Measurements from ENCODE around the gene GSK3A.

GSK3A gene

DNA sequence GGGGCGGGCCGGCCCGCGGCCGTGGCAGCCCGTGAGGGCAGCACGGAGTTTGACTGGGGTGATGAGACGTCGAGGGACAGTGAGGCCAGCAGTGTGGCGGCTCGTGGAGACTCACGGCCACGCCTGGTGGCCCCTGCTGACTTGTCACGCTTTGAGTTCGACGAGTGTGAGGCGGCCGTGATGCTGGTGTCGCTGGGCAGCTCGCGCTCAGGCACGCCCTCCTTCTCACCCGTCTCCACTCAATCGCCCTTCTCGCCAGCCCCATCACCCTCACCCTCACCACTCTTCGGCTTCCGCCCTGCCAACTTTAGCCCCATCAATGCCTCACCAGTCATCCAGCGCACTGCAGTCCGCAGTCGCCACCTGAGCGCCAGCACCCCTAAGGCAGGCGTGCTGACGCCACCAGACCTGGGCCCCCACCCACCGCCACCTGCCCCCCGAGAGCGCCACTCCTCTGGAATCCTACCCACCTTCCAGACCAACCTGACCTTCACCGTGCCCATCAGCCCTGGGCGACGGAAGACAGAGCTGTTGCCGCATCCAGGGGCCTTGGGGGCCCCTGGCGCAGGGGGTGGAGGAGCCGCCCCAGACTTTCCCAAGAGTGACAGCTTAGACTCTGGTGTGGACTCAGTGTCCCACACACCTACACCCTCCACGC is 31.1 kb upstream of the GSK3A start (continued):
- TF ChIP-seq, protein P1, sequence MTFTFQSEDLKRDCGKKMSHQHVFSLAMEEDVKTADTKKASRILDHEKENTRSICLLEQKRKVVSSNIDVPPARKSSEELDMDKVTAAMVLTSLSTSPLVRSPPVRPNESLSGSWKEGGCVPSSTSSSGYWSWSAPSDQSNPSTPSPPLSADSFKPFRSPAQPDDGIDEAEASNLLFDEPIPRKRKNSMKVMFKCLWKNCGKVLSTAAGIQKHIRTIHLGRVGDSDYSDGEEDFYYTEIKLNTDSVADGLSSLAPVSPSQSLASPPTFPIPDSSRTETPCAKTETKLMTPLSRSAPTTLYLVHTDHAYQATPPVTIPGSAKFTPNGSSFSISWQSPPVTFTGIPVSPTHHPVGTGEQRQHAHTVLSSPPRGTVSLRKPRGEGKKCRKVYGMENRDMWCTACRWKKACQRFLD (tag by site-specific recombination; IDR thresholded peaks at IDR 0.05) = no peak

DNA sequence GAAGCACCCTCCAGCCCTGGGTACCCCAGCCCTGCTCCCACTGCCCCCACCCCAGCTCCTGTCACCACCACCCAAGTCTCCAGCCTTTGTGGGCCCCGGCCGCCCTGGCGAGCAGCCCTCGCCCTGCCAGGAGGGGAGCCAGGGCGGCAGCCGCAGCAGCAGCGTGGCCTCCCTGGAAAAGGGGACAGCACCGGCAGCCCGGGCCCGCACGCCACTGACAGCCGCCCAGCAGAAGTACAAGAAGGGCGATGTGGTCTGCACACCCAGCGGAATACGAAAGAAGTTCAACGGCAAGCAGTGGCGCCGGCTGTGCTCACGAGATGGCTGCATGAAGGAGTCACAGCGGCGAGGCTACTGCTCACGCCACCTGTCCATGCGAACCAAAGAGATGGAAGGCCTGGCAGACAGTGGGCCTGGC is 30.6 kb upstream of the GSK3A start:
- POLR2A ChIA-PET = no interaction called here
- Histone ChIP-seq H3K9me3 (ENCODE audit: control insufficient read depth, insufficient read depth, low read depth, low read length) (no peaks in the 10 kb centered on the region), H3K36me3 (ENCODE audit: control insufficient read depth in 2 of 2, insufficient read depth in 1 of 2, low read length in 2 of 2) (peaks cover 5 to 48% of the 10 kb centered on the region in 2 experiments), H3K4me1 (ENCODE audit: control insufficient read depth, insufficient read depth, low read length) (peaks cover 19% of the 10 kb centered on the region), H3K4me3 (ENCODE audit: low read depth, low read length) (no peak overlapping the region), H3K27ac (ENCODE audit: extremely low read depth, low read depth, low read length) (no peak overlapping the region)
- CTCF ChIA-PET = interaction anchor here (2.0 kb wide), 1 partner anchor 28 kb away, joined by 9 read pairs; no protein-coding TSS in a partner anchor
- no peak for TF ChIP-seq ZNF266 (tag by site-specific recombination; IDR thresholded peaks at IDR 0.05; ENCODE audit: low read depth)
- no peak for TF ChIP-seq ZNF146 (tag by site-specific recombination; IDR thresholded peaks at IDR 0.05)

DNA sequence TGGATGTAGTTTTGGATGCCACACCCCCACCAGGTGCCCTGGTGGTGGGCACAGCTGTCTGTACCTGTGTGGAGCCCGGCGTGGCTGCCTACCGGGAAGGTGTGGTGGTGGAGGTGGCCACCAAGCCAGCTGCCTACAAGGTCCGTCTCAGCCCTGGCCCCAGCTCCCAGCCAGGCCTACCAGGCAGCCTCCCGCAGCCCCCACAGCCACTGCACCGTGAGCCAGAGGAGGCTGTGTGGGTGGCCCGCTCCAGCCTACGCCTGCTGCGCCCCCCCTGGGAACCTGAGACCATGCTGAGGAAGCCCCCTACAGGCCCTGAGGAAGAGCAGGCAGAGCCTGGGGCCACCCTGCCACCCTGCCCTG is 30.1 kb upstream of the GSK3A start:
- Histone ChIP-seq H3K4me1 (ENCODE audit: control insufficient read depth, insufficient read depth, low read length) (peaks cover 18% of the 10 kb centered on the region), H3K36me3 (ENCODE audit: control insufficient read depth in 2 of 2, insufficient read depth in 1 of 2, low read length in 2 of 2) (peaks cover 5 to 48% of the 10 kb centered on the region in 2 experiments), H3K9me3 (ENCODE audit: control insufficient read depth, insufficient read depth, low read depth, low read length) (no peaks in the 10 kb centered on the region), H3K4me3 (ENCODE audit: low read depth, low read length) (no peak overlapping the region), H3K27ac (ENCODE audit: extremely low read depth, low read depth, low read length) (no peak overlapping the region)
- ChIA-PET POLR2A (no interaction called here), CTCF (interaction anchor here (2.0 kb wide), 1 partner anchor 27 kb away, joined by 9 read pairs; no protein-coding TSS in a partner anchor)
- TF ChIP-seq EGR2 (tag by site-specific recombination; IDR thresholded peaks at IDR 0.05; ENCODE audit: low read depth) (peak; percentile 74), ZNF404 (tag by site-specific recombination; IDR thresholded peaks at IDR 0.05) (no peak), ZNF416 (tag by site-specific recombination; IDR thresholded peaks at IDR 0.05) (no peak), ZFHX2 (tag by site-specific recombination; conservative IDR thresholded peaks at IDR 0.05) (peak; percentile 64)
- TF ChIP-seq, protein P2, sequence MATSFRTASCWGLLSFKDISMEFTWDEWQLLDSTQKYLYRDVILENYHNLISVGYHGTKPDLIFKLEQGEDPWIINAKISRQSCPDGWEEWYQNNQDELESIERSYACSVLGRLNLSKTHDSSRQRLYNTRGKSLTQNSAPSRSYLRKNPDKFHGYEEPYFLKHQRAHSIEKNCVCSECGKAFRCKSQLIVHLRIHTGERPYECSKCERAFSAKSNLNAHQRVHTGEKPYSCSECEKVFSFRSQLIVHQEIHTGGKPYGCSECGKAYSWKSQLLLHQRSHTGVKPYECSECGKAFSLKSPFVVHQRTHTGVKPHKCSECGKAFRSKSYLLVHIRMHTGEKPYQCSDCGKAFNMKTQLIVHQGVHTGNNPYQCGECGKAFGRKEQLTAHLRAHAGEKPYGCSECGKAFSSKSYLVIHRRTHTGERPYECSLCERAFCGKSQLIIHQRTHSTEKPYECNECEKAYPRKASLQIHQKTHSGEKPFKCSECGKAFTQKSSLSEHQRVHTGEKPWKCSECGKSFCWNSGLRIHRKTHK (tag by site-specific recombination; IDR thresholded peaks at IDR 0.05) = no peak

DNA sequence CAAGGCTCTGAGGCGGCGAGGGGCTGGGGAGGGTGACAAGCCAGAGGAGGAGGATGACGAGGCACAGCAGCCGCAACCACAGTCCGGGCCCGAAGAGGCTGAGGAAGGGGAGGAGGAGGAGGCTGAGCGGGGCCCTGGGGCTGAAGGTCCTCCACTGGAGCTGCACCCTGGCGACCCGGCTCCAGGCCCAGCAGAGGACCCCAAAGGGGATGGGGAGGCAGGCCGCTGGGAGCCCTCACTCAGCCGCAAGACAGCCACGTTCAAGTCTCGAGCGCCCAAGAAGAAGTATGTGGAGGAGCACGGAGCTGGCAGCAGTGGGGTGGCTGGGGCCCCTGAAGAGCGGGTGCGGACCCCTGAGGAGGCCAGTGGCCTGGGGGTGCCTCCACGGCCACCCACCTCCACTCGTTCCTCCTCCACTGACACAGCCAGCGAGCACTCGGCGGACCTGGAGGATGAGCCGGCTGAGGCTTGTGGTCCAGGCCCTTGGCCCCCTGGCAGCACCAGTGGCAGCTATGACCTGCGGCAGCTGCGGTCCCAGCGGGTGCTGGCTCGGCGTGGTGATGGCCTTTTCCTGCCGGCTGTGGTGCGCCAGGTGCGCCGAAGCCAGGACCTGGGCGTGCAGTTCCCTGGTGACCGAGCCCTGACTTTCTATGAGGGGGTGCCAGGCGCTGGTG is 29.6 kb upstream of the GSK3A start:
- Histone ChIP-seq H3K27ac (ENCODE audit: extremely low read depth, low read depth, low read length) (no peak overlapping the region), H3K9me3 (ENCODE audit: control insufficient read depth, insufficient read depth, low read depth, low read length) (no peaks in the 10 kb centered on the region), H3K4me1 (ENCODE audit: control insufficient read depth, insufficient read depth, low read length) (peaks cover 16% of the 10 kb centered on the region), H3K4me3 (ENCODE audit: low read depth, low read length) (no peak overlapping the region), H3K36me3 (ENCODE audit: control insufficient read depth in 2 of 2, insufficient read depth in 1 of 2, low read length in 2 of 2) (peaks cover 5 to 48% of the 10 kb centered on the region in 2 experiments)
- POLR2A ChIA-PET = no interaction called here
- CTCF ChIA-PET = interaction anchor here (2.0 to 2.7 kb wide), 2 partner anchors 8 to 27 kb away, joined by 9 to 28 read pairs; no protein-coding TSS in a partner anchor
- TF ChIP-seq, protein P3, sequence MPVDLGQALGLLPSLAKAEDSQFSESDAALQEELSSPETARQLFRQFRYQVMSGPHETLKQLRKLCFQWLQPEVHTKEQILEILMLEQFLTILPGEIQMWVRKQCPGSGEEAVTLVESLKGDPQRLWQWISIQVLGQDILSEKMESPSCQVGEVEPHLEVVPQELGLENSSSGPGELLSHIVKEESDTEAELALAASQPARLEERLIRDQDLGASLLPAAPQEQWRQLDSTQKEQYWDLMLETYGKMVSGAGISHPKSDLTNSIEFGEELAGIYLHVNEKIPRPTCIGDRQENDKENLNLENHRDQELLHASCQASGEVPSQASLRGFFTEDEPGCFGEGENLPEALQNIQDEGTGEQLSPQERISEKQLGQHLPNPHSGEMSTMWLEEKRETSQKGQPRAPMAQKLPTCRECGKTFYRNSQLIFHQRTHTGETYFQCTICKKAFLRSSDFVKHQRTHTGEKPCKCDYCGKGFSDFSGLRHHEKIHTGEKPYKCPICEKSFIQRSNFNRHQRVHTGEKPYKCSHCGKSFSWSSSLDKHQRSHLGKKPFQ (tag by site-specific recombination; IDR thresholded peaks at IDR 0.05) = no peak
- 0 out of 2 replicates have a peak, but pooled peaks have one; percentile 27 for TF ChIP-seq FEZF1 (tag by site-specific recombination; IDR thresholded peaks at IDR 0.05)
